Osteoblast (primary cell): ENCODE data around the gene ERFL. TPM values are rescaled to one million over a fixed set of nuclear protein-coding genes. Genes with fewer than 3 reads are reported as not detected.

Source experiments
- DNase-seq: peaks from one replicate; pipeline ENCODE4 v3.0.0; 2011; ENCODE audit warnings: low spot score, mixed read lengths; ENCODE audit not compliant: insufficient read length; ENCODE audit errors: missing footprints
- H2AFZ ChIP-seq: 2 replicates; pipeline ENCODE4 v1.6.0; 2011; ENCODE audit warnings: mild to moderate bottlenecking, low read length
- H3K27ac ChIP-seq: 2 replicates; pipeline ENCODE4 v1.5.1; 2011; ENCODE audit warnings: mild to moderate bottlenecking, low read depth, low read length, moderate library complexity
- H3K27me3 ChIP-seq: 2 replicates; pipeline ENCODE4 v1.6.0; 2012; ENCODE audit warnings: mild to moderate bottlenecking, control low read depth, inconsistent platforms, low read length, moderate library complexity; ENCODE audit not compliant: insufficient read depth
- H3K36me3 ChIP-seq: 2 replicates; pipeline ENCODE4 v1.5.1; 2011; ENCODE audit warnings: mild to moderate bottlenecking, low read length, control low read depth, moderate library complexity; ENCODE audit not compliant: insufficient read depth
- H3K4me1 ChIP-seq: 2 replicates; pipeline ENCODE4 v1.5.1; 2011; ENCODE audit warnings: mild to moderate bottlenecking, low read length, control low read depth, moderate library complexity; ENCODE audit not compliant: insufficient read depth
- H3K4me2 ChIP-seq: 2 replicates; pipeline ENCODE4 v1.6.0; 2011; ENCODE audit warnings: mild to moderate bottlenecking, low read length; ENCODE audit not compliant: insufficient read depth
- H3K4me3 ChIP-seq: fragments of 200-600 bp; sonication (generic); 3 replicates; pipeline ENCODE4 v1.5.1; 2012; ENCODE audit warnings: mild to moderate bottlenecking, low read length, inconsistent platforms; ENCODE audit not compliant: insufficient read depth
- H3K79me2 ChIP-seq: 2 replicates; pipeline ENCODE4 v1.6.0; 2012; ENCODE audit warnings: mild to moderate bottlenecking, low read length, control low read depth, inconsistent platforms; ENCODE audit not compliant: insufficient read depth
- H3K9me3 ChIP-seq: 2 replicates; pipeline ENCODE4 v1.5.1; 2011; ENCODE audit warnings: low read depth, low read length, control low read depth
- H4K20me1 ChIP-seq: 2 replicates; pipeline ENCODE4 v1.6.0; 2012; ENCODE audit warnings: mild to moderate bottlenecking, low read length, control low read depth; ENCODE audit not compliant: insufficient read depth
- total RNA-seq: library from RNA; depleted of rRNA; stranded (reverse); fragments of >200 nt; gene quantifications from 2 replicates; pipeline ENCODE4 v1.2.3, GENCODE V29; 2012
- TF ChIP-seq, protein P1 (sequence below): IDR thresholded peaks from 2 replicates; pipeline ENCODE4 v1.5.1; 2011; ENCODE audit warnings: mild to moderate bottlenecking, low read depth, low read length, moderate library complexity; ENCODE audit errors: extremely low read depth

The ERFL gene
- total RNA-seq, 1 donor = under 0.01 TPM

DNA sequence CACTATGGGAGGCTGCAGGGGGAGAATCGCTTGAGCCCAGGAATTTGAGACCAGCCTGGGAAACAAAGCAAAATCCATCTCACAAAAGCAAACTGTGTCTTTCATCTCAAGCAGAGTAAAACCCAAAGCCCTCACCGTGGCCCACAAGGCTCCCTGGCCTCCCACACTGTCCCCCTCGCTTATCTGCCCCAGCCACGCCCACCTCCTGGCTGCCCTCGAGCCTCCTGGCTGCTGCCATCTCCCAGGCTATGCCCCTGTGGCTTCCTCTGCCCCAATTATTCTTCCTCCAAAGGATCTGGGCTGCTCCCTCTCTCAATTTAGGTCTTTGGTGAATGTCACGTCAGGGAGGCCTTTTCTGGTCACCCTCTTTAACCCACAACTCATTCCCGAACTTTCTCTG lies 27.3 kb upstream of the ERFL start:
- Histone ChIP-seq H3K9me3 (no peaks in the 10 kb centered on the region), H3K4me2 (no peak overlapping the region), H3K4me3 (no peak overlapping the region), H3K4me1 (peaks cover 9% of the 10 kb centered on the region), H3K36me3 (peaks cover 14% of the 10 kb centered on the region), H4K20me1 (peaks cover 15% of the 10 kb centered on the region), H3K79me2 (peaks cover 7% of the 10 kb centered on the region), H3K27me3 (no peaks in the 10 kb centered on the region), H3K27ac (no peak overlapping the region), H2AFZ (no peak overlapping the region)
- TF ChIP-seq, protein P1, sequence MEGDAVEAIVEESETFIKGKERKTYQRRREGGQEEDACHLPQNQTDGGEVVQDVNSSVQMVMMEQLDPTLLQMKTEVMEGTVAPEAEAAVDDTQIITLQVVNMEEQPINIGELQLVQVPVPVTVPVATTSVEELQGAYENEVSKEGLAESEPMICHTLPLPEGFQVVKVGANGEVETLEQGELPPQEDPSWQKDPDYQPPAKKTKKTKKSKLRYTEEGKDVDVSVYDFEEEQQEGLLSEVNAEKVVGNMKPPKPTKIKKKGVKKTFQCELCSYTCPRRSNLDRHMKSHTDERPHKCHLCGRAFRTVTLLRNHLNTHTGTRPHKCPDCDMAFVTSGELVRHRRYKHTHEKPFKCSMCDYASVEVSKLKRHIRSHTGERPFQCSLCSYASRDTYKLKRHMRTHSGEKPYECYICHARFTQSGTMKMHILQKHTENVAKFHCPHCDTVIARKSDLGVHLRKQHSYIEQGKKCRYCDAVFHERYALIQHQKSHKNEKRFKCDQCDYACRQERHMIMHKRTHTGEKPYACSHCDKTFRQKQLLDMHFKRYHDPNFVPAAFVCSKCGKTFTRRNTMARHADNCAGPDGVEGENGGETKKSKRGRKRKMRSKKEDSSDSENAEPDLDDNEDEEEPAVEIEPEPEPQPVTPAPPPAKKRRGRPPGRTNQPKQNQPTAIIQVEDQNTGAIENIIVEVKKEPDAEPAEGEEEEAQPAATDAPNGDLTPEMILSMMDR = no peak
- peak; percentile 58 for DNase-seq

DNA sequence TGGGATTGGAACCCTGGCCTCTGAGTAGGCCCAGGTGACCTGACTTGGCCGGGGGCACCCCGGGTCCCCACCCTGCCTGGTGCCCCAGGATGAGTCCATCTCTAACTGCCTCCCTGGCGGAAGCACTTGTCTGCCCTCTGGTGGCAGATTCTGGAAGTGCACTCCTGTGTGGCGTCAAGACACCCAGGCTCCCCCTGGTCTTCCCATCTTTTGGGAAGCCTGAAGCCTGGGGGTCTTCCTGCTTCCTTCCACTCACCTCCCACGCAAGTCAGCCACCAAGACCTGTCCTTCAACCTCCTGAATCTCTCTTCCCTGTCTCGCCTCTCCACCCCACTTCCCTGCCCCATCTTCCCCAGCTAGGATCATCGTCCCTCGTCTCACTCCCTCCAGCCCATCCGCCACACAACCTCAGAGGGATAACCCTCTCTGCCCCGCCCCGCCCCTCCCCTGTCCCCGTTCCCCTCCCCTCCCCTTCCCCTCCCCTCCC lies 23.5 kb upstream of the ERFL start:
- H4K20me1 ChIP-seq = peaks cover under 1% of the 10 kb centered on the region
- DNase-seq = peak; percentile 96
- TF ChIP-seq, protein P1 = peak; percentile 95
- H3K4me3 ChIP-seq = no peak overlapping the region
- H3K79me2 ChIP-seq = no peaks in the 10 kb centered on the region
- H3K27ac ChIP-seq = no peak overlapping the region
- peak overlapping the region; percentile 66 for H3K4me2 ChIP-seq
- no peaks in the 10 kb centered on the region for H3K27me3 ChIP-seq
- no peaks in the 10 kb centered on the region for H3K9me3 ChIP-seq
- H3K4me1 ChIP-seq = no peaks in the 10 kb centered on the region
- peak overlapping the region; percentile 53 for H2AFZ ChIP-seq
- H3K36me3 ChIP-seq = peaks cover 13% of the 10 kb centered on the region

DNA sequence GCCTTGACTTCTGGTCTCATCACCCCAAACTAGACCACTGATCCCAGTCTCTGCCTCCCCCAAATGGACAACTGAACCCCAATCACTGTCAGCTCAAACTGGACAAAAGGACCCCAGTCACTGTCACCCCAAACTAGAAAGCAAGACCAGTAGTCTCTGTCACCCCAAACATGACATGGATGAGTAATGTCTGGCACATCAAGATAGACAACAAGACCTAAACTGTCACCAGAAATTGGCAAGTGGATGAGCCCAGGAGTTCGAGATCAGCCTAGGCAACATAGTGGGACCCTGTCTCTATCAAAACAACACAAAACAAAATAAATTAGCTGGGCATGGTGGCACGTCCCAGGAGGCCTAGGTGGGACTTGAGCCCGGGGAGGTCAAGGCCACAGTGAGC lies 18.8 kb upstream of the ERFL start:
- no peak overlapping the region for H3K27ac ChIP-seq
- TF ChIP-seq, protein P1 = no peak
- no peaks in the 10 kb centered on the region for H4K20me1 ChIP-seq
- H3K4me2 ChIP-seq = no peak overlapping the region
- no peaks in the 10 kb centered on the region for H3K4me1 ChIP-seq
- H3K36me3 ChIP-seq = no peaks in the 10 kb centered on the region
- H3K4me3 ChIP-seq = no peak overlapping the region
- H3K9me3 ChIP-seq = no peaks in the 10 kb centered on the region
- no peak overlapping the region for H2AFZ ChIP-seq
- no peaks in the 10 kb centered on the region for H3K27me3 ChIP-seq
- DNase-seq = no peak
- no peaks in the 10 kb centered on the region for H3K79me2 ChIP-seq

DNA sequence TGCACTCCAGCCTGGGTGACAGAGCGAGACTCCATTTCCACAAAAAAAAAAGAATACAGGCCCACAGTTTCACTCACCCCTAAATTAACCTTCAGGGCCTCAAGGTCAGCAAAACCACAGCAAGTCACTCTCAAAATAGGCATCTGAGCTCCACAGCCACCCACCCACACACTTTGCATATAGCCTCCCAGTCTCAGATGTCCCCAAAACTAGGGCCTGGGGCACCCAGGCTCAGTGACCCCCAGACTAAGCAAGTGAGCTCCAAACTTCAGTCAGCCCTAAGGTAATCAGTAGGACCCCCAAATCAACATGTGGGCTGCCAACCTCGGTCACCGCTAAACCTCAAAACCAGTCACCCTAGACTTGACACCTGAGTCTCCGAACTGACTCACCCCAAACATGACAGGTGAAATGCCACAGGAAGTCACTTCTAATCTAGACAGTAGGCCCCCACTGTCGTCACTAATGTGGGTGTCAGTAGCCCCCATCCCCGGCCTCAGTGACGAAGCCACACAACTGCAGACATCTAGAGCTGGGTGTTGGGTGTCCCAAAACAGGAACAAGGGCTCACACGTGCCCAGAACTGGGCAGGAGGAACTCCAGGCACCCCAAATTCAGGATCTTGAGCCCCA lies 17.0 kb upstream of the ERFL start:
- Histone ChIP-seq H3K36me3 (no peaks in the 10 kb centered on the region), H3K4me3 (no peak overlapping the region), H3K4me2 (no peak overlapping the region), H3K4me1 (no peaks in the 10 kb centered on the region), H4K20me1 (no peaks in the 10 kb centered on the region), H3K9me3 (no peaks in the 10 kb centered on the region), H3K27me3 (no peaks in the 10 kb centered on the region), H3K79me2 (no peaks in the 10 kb centered on the region), H3K27ac (no peak overlapping the region), H2AFZ (no peak overlapping the region)
- TF ChIP-seq, protein P1 = no peak
- no peak for DNase-seq
